ENCODE measurements around the gene ITGB1.
A peak's percentile ranks its signal among the peaks of the same experiment; 100 is the strongest.
"Not testable (repeated sequence)": the region's sequence is repeated elsewhere in the genome, so short reads cannot be mapped to it uniquely, and the experiment has no call there.

Gene ITGB1

DNA sequence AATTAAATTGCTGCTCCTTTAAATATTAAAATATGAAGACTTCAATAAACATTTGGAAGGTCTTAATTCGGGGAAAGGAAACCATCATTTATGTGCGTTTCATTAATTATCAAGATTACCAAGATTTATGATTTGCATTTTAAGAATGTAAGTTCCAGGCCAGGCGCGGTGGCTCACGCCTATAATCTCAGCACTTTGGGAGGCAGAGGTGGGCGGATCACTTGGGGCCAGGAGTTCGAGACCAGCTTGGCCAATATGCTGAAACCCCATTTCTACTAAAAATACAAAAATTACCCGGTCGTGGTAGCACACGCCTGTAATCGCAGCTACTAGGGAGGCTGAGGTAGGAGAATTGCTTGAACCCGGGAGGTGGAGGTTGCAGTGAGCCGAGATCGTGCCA, 21.7 kb upstream of the ITGB1 start:
- not testable (repeated sequence) for H3K9ac ChIP-seq (ENCODE audit: low read length in 2 of 2); H3K4me3 ChIP-seq (ENCODE audit: low read length in 2 of 2); H3K9me3 ChIP-seq (ENCODE audit: control insufficient read depth in 2 of 2, low read length in 2 of 2); H3K27me3 ChIP-seq (ENCODE audit: control insufficient read depth in 1 of 2, insufficient read depth in 2 of 2, low read length in 2 of 2); H3K36me3 ChIP-seq (ENCODE audit: control insufficient read depth in 2 of 2, insufficient read depth in 2 of 2, low read length in 2 of 2); H3K27ac ChIP-seq (ENCODE audit: low read length)
- peaks cover 14% of the 10 kb centered on the region for H3K4me1 ChIP-seq (ENCODE audit: control insufficient read depth, insufficient read depth, low read length)

DNA sequence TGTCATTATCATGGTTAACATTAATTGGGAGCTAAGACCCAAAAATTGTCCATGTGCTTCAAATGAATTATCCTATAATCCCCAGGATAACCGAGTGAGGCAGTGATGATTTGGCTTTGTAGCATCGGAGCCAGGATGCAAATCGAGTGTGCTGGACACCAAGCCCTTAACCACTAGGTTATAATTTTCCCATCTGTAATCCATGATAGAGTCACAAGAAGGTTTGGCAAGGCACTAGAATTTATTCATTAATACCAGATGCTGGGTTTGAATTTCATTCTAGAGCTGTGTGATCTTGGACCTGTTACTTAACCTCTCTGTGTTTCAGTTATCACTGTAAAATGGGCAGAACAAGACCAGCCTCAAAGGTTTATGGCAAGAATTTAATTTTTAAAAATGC, 21.0 kb upstream of the ITGB1 start:
- H3K36me3 ChIP-seq (ENCODE audit: control insufficient read depth in 2 of 2, insufficient read depth in 2 of 2, low read length in 2 of 2), result no peaks in the 10 kb centered on the region
- no peak overlapping the region for H3K4me3 ChIP-seq (ENCODE audit: low read length in 2 of 2)
- no peaks in the 10 kb centered on the region for H3K27me3 ChIP-seq (ENCODE audit: control insufficient read depth in 1 of 2, insufficient read depth in 2 of 2, low read length in 2 of 2)
- peaks cover 14% of the 10 kb centered on the region for H3K4me1 ChIP-seq (ENCODE audit: control insufficient read depth, insufficient read depth, low read length)
- H3K9ac ChIP-seq (ENCODE audit: low read length in 2 of 2), result no peak overlapping the region
- no peak overlapping the region for H3K27ac ChIP-seq (ENCODE audit: low read length)
- no peaks in the 10 kb centered on the region for H3K9me3 ChIP-seq (ENCODE audit: control insufficient read depth in 2 of 2, low read length in 2 of 2)

DNA sequence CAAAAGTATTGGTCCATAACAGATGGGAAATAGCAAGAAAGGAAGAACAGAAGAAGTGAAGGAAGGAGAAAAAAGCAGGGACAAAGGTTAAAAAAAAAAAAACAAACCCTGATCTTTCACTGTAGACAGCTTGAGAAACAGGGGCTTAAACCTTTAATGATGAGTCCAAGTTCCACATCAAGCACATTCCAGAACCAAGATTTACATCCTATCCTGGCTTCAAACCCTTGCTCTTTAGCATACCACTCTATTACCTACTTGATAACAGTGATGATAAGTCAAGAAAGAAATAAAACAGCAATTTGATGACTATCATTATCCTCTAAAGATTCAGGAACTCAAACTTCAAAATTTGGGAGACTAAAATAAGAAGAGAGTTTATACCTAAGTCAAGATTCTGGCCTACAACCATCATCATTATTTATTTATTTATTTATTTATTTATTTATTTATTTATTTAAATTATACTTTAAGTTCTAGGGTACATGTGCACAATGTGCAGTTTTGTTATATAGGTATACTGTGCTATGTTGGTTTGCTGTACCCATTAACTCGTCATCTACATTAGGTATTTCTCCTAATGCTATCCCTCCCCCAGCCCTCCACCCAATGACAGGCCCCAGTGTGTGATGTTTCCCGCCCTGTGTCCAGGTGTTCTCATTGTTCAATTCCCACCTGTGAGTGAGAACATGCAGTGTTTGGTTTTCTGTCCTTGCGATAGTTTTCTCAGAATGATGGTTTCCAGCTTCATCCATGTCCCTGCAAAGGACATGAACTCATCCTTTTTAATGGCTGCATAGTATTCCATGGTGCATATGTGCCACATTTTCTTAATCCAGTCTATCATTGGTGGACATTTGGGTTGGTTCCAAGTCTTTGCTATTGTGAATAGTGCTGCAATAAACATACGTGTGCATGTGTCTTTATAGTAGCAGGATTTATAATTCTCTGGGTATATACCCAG, 20.1 kb upstream of the ITGB1 start:
- not testable (repeated sequence) for H3K27me3 ChIP-seq (ENCODE audit: control insufficient read depth in 1 of 2, insufficient read depth in 2 of 2, low read length in 2 of 2); H3K4me3 ChIP-seq (ENCODE audit: low read length in 2 of 2); H3K9ac ChIP-seq (ENCODE audit: low read length in 2 of 2); H3K9me3 ChIP-seq (ENCODE audit: control insufficient read depth in 2 of 2, low read length in 2 of 2); H3K27ac ChIP-seq (ENCODE audit: low read length); H3K36me3 ChIP-seq (ENCODE audit: control insufficient read depth in 2 of 2, insufficient read depth in 2 of 2, low read length in 2 of 2)
- H3K4me1 ChIP-seq (ENCODE audit: control insufficient read depth, insufficient read depth, low read length), result peaks cover 14% of the 10 kb centered on the region

DNA sequence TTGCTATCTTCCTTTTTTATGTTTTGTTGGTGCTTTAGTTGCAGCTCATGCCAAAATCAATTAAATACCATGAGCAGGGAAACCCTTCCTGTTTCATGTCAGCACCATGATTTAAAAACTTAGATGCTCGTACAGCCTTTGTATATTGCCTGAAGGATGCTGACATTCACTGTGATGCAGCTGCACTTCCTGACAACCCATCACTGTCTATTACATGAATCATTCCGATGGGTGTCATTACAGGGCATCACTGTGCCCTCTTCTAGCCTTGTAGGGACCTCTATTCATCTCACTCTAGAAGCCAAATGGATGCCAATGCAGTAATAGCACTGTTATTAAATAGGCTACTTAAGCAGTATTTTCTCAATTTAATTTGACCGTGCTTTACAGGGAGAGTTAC, 18.3 kb upstream of the ITGB1 start:
- Histone ChIP-seq H3K27ac (ENCODE audit: low read length) (no peak overlapping the region), H3K4me3 (ENCODE audit: low read length in 2 of 2) (no peak overlapping the region), H3K27me3 (ENCODE audit: control insufficient read depth in 1 of 2, insufficient read depth in 2 of 2, low read length in 2 of 2) (no peaks in the 10 kb centered on the region), H3K4me1 (ENCODE audit: control insufficient read depth, insufficient read depth, low read length) (peaks cover 6% of the 10 kb centered on the region), H3K9ac (ENCODE audit: low read length in 2 of 2) (no peak overlapping the region), H3K9me3 (ENCODE audit: control insufficient read depth in 2 of 2, low read length in 2 of 2) (no peaks in the 10 kb centered on the region), H3K36me3 (ENCODE audit: control insufficient read depth in 2 of 2, insufficient read depth in 2 of 2, low read length in 2 of 2) (no peaks in the 10 kb centered on the region)

DNA sequence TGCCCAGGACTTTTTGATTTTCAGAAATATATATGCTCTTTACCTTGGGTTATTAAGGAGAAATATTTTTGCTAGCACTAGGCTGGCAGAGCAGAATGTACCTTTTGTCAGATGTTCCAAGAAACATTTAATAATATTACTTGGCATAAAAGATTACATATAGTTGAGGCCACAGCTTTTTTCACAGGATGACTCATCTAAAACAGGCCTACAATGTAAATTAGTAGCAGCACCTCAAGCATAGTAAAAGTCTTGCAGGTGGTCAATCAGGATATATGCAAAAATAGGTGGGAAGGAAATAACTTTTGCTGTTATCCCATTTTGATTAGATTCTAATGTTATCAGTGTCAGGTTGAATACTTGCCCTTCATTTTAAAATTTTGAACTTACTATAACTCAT, 14.9 kb upstream of the ITGB1 start:
- no peaks in the 10 kb centered on the region for H3K27me3 ChIP-seq (ENCODE audit: control insufficient read depth in 1 of 2, insufficient read depth in 2 of 2, low read length in 2 of 2)
- no peaks in the 10 kb centered on the region for H3K36me3 ChIP-seq (ENCODE audit: control insufficient read depth in 2 of 2, insufficient read depth in 2 of 2, low read length in 2 of 2)

DNA sequence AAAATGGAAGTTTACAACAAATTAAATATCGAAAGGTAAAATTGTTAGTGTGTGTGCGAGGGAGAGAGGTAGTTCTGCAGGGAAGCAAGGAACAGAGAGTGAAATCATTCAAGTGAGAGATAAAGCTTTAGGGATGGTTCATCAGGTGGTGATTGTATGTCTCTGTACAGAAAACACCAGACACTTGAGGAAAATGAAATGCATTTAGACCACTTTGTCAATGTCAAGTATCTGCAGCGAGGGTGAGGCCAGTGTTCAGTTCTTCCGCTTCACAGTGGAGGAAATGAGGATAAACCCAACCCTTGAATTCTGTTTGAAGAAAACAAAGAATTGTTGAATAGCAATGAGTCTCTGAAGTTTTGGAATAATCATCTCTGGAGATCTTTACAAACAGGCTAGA, 14.4 kb upstream of the ITGB1 start:
- H3K36me3 ChIP-seq (ENCODE audit: control insufficient read depth in 2 of 2, insufficient read depth in 2 of 2, low read length in 2 of 2), result no peaks in the 10 kb centered on the region
- H3K27me3 ChIP-seq (ENCODE audit: control insufficient read depth in 1 of 2, insufficient read depth in 2 of 2, low read length in 2 of 2), result no peaks in the 10 kb centered on the region
- H3K9ac ChIP-seq (ENCODE audit: low read length in 2 of 2), result no peak overlapping the region
- H3K4me1 ChIP-seq (ENCODE audit: control insufficient read depth, insufficient read depth, low read length), result no peaks in the 10 kb centered on the region
- H3K9me3 ChIP-seq (ENCODE audit: control insufficient read depth in 2 of 2, low read length in 2 of 2), result no peaks in the 10 kb centered on the region
- H3K27ac ChIP-seq (ENCODE audit: low read length), result no peak overlapping the region
- H3K4me3 ChIP-seq (ENCODE audit: low read length in 2 of 2), result no peak overlapping the region

More for the DNA sequence above, 14.9 kb upstream of the ITGB1 start:
- Histone ChIP-seq H3K4me1 (ENCODE audit: control insufficient read depth, insufficient read depth, low read length) (no peaks in the 10 kb centered on the region), H3K27ac (ENCODE audit: low read length) (no peak overlapping the region), H3K9me3 (ENCODE audit: control insufficient read depth in 2 of 2, low read length in 2 of 2) (no peaks in the 10 kb centered on the region), H3K4me3 (ENCODE audit: low read length in 2 of 2) (no peak overlapping the region), H3K9ac (ENCODE audit: low read length in 2 of 2) (no peak overlapping the region)

DNA sequence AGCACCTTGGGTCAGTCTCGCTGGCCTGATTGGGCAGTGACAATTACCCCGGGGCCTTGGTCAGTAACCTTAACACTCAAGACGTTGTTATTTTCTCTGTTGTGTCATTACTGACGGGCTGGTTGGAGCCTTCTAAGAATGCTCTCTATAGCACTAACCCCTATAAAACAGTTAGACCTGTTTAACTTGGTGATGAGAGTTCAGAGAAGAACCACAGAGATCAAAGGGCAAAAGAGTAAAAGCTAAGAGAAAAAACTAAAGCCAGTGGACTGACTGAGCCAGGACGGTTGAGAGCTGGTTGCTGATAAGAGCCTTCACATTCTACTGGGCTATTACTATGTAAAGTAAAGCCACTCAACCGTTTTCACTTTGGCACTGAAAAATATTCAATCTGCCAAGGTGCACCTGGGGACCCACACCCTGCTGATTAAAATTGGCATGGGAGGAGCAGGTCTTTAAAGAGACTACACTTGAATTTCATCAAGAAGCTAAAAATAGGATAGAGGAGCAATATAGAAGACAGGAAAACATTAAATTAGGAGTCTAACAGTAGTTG, 13.6 kb upstream of the ITGB1 start:
- Histone ChIP-seq H3K4me1 (ENCODE audit: control insufficient read depth, insufficient read depth, low read length) (no peaks in the 10 kb centered on the region), H3K9me3 (ENCODE audit: control insufficient read depth in 2 of 2, low read length in 2 of 2) (no peaks in the 10 kb centered on the region), H3K27ac (ENCODE audit: low read length) (no peak overlapping the region), H3K4me3 (ENCODE audit: low read length in 2 of 2) (no peak overlapping the region), H3K27me3 (ENCODE audit: control insufficient read depth in 1 of 2, insufficient read depth in 2 of 2, low read length in 2 of 2) (no peaks in the 10 kb centered on the region), H3K9ac (ENCODE audit: low read length in 2 of 2) (no peak overlapping the region), H3K36me3 (ENCODE audit: control insufficient read depth in 2 of 2, insufficient read depth in 2 of 2, low read length in 2 of 2) (no peaks in the 10 kb centered on the region)

DNA sequence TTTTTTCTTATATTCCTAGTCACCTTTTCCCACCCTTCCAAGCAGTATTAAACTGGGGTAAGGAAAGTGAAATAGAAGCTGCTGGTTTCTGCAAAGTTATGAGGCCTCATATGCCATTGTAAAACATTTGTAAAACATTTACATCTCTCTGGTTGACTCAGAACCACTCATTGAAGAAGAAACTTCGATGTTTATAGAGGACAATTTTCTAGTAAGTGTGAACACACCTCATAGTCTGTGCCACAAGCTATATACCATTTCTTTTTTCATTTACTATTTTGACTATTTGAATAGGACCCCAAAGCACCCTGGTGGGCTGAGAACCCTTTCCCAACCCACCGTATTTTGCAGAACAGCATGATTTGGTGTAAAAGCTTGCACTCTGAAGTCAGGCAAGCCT, 12.9 kb upstream of the ITGB1 start:
- no peaks in the 10 kb centered on the region for H3K4me1 ChIP-seq (ENCODE audit: control insufficient read depth, insufficient read depth, low read length)
- no peaks in the 10 kb centered on the region for H3K27me3 ChIP-seq (ENCODE audit: control insufficient read depth in 1 of 2, insufficient read depth in 2 of 2, low read length in 2 of 2)
- H3K36me3 ChIP-seq (ENCODE audit: control insufficient read depth in 2 of 2, insufficient read depth in 2 of 2, low read length in 2 of 2), result no peaks in the 10 kb centered on the region
- no peak overlapping the region for H3K4me3 ChIP-seq (ENCODE audit: low read length in 2 of 2)
- no peak overlapping the region for H3K9ac ChIP-seq (ENCODE audit: low read length in 2 of 2)
- no peak overlapping the region for H3K27ac ChIP-seq (ENCODE audit: low read length)
- no peaks in the 10 kb centered on the region for H3K9me3 ChIP-seq (ENCODE audit: control insufficient read depth in 2 of 2, low read length in 2 of 2)

DNA sequence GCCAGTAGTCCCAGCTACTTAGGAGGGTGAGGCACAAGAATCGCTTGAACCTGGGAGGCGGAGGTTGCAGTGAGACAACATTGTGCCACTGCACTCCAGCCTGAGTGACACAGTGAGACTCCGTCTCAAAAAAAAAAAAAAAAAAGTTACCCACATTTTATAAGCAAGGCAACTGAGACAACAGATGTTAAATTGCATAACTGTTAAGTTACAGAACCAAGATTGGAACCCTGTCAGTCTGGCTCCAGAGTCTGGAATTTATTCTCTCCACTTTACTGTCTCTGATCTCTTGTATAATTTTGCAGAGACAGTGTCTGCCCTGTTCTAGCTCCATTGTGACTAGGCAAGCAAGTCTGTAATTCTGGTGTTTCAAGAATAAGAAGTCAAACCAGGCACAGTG, 6.2 kb upstream of the ITGB1 start:
- Histone ChIP-seq H3K4me1 (ENCODE audit: control insufficient read depth, insufficient read depth, low read length) (peaks cover 11% of the 10 kb centered on the region), H3K9me3 (ENCODE audit: control insufficient read depth in 2 of 2, low read length in 2 of 2) (no peaks in the 10 kb centered on the region)

DNA sequence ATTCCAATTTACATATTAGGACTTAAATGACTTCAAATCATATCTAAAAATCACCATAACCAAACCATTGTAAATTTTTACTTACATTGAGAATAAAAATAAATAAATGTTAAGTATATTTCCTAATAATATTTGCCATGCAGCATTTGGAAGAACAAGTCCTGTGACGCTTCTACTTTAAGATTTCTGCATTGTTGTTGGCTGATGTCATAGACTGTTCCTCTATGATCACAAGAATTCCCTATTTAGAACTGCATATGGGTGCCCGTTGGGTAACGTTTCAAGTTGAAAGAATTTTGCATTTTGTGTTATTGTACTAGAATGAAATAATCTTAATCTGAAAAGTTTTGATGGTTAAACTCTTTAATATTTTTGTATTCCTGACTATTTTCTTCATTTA, 5.1 kb upstream of the ITGB1 start:
- no peaks in the 10 kb centered on the region for H3K9me3 ChIP-seq (ENCODE audit: control insufficient read depth in 2 of 2, low read length in 2 of 2)
- H3K27ac ChIP-seq (ENCODE audit: low read length), result no peak overlapping the region
- H3K9ac ChIP-seq (ENCODE audit: low read length in 2 of 2), result peak overlapping the region in 1 of 2 donors; percentile 39
- no peaks in the 10 kb centered on the region for H3K36me3 ChIP-seq (ENCODE audit: control insufficient read depth in 2 of 2, insufficient read depth in 2 of 2, low read length in 2 of 2)
- H3K4me1 ChIP-seq (ENCODE audit: control insufficient read depth, insufficient read depth, low read length), result peaks cover 11% of the 10 kb centered on the region
- no peaks in the 10 kb centered on the region for H3K27me3 ChIP-seq (ENCODE audit: control insufficient read depth in 1 of 2, insufficient read depth in 2 of 2, low read length in 2 of 2)
- no peak overlapping the region for H3K4me3 ChIP-seq (ENCODE audit: low read length in 2 of 2)

More for the DNA sequence above, 6.2 kb upstream of the ITGB1 start:
- Histone ChIP-seq H3K27ac (ENCODE audit: low read length) (no peak overlapping the region), H3K4me3 (ENCODE audit: low read length in 2 of 2) (no peak overlapping the region), H3K27me3 (ENCODE audit: control insufficient read depth in 1 of 2, insufficient read depth in 2 of 2, low read length in 2 of 2) (no peaks in the 10 kb centered on the region), H3K9ac (ENCODE audit: low read length in 2 of 2) (no peak overlapping the region), H3K36me3 (ENCODE audit: control insufficient read depth in 2 of 2, insufficient read depth in 2 of 2, low read length in 2 of 2) (no peaks in the 10 kb centered on the region)

DNA sequence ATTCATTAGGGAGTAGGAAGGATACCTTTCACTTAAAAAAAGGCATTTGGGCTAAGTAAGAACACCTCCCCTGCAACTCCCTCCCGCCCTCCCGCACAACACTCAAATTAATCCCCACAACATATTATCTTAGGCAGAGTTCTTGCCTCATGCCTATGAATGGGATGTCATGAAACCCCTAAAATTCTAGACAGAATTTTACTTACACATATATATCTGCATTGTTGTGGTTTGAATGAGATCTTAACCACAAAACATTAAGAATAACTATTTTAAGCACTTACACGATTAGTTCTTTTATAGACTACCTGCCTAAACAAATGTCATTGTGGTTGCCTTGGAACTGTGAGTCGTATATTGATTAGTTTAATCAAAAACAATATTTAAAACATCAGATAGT, 4.5 kb upstream of the ITGB1 start:
- Histone ChIP-seq H3K27me3 (ENCODE audit: control insufficient read depth in 1 of 2, insufficient read depth in 2 of 2, low read length in 2 of 2) (no peaks in the 10 kb centered on the region), H3K36me3 (ENCODE audit: control insufficient read depth in 2 of 2, insufficient read depth in 2 of 2, low read length in 2 of 2) (no peaks in the 10 kb centered on the region), H3K9me3 (ENCODE audit: control insufficient read depth in 2 of 2, low read length in 2 of 2) (no peaks in the 10 kb centered on the region), H3K27ac (ENCODE audit: low read length) (peak overlapping the region; percentile 76), H3K4me3 (ENCODE audit: low read length in 2 of 2) (no peak overlapping the region), H3K9ac (ENCODE audit: low read length in 2 of 2) (peak overlapping the region in 1 of 2 donors; percentile 39), H3K4me1 (ENCODE audit: control insufficient read depth, insufficient read depth, low read length) (peaks cover 11% of the 10 kb centered on the region)
